Measurements from ENCODE around the gene ZNRD2. TPM values are rescaled to one million over a fixed set of nuclear protein-coding genes. Genes with fewer than 3 reads are reported as not detected.

The ZNRD2 gene
- total RNA-seq, 1 donor from 2014 or later: 37.0 TPM

DNA sequence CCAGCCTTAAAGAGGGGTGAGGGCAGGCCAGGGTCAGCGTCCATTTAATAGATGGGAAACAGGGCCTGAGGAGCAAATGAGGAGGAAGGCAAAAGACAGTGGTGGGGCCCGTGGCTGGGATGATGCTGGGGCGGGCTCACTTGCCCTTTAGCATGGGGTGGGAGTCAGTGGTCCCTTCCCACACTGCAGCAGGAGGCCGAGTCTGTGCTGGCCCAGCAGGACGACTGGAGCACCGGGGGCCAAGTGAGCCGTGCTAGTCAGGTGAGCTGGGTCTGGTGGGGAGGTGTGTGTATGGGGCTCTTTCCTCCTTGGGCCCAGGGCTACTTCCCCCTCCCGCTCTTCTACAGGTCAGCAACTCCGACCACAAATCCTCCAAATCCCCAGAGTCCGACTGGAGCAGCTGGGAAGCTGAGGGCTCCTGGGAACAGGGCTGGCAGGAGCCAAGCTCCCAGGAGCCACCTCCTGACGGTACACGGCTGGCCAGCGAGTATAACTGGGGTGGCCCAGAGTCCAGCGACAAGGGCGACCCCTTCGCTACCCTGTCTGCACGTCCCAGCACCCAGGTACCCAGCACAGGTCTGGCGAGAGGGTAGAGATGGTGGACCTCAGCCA, 32.6 kb upstream of the ZNRD2 start:
- intact Hi-C loops (cut with micrococcal nuclease): no loop called here

DNA sequence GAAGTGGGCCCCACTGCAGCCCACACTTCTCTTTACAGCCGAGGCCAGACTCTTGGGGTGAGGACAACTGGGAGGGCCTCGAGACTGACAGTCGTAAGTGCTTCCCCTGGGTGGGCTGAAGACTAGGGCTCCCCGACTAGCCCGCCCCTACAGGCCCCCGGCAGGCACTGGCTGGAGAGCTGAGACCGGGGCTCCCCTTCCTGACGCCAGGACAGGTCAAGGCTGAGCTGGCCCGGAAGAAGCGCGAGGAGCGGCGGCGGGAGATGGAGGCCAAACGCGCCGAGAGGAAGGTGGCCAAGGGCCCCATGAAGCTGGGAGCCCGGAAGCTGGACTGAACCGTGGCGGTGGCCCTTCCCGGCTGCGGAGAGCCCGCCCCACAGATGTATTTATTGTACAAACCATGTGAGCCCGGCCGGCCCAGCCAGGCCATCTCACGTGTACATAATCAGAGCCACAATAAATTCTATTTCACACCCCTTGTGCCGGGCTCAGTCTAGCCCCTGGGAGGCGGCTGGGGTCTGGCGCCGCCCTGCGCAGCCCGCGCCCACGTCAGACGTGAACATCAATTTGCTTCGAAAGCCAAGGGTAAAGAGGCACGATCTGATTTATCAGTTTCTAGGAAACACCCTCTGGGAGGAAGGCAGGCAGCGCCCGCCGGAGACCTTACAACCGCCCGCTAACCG, 31.9 kb upstream of the ZNRD2 start:
- intact Hi-C loops (cut with micrococcal nuclease): no loop called here

DNA sequence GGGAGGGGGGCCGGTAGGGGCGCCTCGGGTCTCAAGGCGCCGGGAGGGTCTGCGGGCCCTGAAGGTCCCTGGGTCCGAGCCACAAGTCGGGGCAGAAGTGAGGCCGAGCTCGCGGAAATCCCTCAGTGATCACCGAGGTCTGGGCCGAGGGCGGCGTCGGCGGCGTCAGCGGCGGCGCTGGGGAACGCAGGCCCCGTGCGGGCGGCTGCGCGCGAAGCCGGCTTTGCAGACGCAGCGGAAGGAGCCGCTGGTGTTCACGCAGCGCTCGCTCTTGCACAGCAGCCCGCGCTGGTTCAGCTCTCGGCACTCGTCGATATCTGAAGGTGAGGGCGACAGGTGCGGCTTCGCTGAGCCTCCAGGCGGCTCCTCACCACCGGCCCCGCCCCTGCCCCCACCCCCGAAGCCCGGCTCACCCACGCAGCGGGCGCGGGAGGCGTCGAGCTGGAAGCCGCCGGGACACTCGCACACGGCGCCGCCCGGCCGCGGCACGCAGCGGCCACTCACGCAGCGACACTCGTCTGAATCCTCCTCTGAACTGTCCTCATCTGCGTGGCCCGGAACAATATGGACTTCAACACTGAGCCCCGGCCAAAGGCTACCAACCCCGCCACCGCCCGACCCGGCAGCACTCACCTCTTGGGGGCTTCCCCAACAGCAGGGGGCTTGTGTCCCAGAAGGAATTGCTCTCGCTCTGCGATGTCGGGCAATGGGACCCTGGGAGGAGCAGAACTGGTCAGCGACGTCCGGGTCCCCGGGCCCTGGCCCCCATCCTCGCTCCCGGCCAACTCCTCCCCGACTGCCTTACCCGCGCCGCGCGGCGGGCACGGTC, 31.1 kb upstream of the ZNRD2 start:
- intact Hi-C loops (cut with micrococcal nuclease): no loop called here

DNA sequence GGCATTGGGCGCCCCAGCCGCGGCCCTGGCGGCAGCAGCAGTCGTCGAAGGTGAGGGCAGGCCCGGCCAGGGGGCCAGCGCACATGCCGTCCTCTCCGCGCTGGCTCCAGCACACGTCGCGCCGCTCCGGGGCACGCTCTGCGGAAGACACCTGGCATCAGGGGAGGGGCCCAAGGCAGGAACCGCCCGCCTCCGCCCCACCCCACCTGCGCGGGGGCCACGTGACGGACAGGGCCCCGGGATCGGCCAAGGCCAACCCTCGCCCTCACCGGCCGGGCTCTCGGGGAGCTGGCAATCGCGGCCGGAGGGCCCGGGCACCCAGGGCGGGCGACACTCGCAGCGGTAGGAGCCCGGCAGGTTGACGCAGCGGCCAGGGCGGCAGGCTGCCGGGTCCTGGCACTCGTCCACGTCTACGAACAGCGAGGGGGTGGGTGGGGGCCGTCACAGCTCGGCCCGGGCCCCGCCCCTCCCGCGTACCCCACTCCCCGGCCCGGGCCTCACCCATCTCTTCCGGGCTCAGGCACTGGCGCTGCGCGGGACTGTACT, 30.5 kb upstream of the ZNRD2 start:
- intact Hi-C loops (cut with micrococcal nuclease): loop anchor here (1.0 to 2.0 kb wide), 5 partner anchors 15 to 75 kb away; partner anchors contain the start of genes PCNX3, SCYL1 and ZNRD2

DNA sequence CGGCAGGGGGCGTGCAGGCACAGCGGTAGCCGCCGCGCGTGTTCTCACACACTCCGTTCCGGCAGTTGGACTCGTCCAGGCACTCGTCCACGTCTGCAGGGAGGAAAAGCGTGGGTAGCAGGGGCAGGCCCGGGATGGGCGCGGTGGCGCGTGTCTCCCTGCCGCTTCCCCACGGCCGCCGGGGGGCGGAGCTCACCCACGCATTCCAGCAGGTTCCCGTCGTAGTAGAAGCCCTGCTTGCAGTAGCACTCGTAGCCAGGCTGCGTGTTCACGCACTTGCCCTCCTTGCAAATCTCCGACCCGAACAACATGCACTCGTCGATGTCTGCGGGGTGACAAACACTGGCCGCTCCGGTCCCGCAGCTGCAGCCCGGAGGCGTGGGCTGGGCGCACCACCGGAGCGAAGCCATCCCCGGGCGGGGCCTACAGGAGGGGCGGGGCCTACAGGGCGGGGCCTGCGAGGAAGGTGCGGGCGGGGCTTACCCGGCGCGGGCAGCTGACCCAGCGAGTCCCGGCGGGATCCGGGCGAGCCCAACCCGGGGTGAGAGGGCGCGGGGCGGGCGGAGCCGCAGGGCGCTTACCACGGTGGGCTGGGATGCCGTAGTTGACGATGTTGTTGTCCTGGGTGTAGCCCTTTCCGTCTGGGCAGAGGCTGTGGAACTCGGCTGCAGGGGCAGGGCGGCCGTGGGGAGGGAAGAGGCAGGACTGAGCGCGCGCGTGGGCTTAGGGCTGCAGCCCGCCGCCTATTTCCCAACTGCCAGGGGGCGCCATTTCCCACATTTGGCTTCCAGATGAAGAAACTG, 29.8 kb upstream of the ZNRD2 start:
- intact Hi-C loops (cut with micrococcal nuclease): loop anchor here (1.0 to 2.0 kb wide), 5 partner anchors 14 to 75 kb away; partner anchors contain the start of genes PCNX3, SCYL1 and ZNRD2

DNA sequence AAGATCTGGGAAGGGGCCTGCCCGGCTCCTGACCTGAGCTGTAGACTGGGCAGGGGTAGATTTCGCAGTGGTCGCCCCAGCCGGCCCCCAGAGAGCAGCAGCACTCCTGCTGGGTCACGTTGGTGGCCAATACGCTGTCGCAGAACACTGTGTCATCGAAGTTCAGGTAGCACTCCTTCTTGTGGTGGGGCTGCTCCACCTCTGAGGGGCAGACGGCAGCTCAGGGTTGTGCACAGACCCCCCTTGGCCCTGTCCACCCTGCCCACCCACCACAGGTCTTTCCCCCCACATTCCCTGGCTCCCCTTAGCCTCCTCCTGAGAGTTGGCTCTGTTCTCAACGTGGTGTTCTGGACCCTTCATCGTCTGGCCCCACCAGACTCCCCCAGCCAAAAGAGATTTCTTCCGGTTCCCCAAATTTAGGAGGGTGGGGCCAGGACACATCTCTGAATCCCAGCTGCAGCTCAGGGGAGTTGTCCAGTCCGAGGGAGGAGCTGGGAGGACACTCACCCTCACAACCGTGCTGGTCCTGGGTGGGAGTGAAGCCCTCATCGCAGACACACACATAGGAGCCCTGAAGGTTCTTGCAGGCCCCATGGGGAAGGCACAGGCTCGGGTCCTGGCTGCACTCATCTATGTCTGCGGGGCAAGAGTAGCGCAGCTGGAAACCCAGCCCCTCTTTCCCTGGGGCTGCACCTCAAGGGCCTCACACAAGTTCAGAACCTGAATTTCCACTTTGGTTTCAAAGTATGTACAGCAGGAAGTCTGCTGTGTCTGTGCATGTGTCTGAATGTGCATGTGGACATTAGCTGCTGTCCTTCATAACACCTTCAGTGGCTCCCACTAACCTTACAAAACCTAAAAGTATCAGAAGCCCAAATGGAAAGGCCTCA, 28.9 kb upstream of the ZNRD2 start:
- intact Hi-C loops (cut with micrococcal nuclease): loop anchor here (2.0 kb wide), 2 partner anchors 13 to 17 kb away; partner anchors contain the start of gene SCYL1

DNA sequence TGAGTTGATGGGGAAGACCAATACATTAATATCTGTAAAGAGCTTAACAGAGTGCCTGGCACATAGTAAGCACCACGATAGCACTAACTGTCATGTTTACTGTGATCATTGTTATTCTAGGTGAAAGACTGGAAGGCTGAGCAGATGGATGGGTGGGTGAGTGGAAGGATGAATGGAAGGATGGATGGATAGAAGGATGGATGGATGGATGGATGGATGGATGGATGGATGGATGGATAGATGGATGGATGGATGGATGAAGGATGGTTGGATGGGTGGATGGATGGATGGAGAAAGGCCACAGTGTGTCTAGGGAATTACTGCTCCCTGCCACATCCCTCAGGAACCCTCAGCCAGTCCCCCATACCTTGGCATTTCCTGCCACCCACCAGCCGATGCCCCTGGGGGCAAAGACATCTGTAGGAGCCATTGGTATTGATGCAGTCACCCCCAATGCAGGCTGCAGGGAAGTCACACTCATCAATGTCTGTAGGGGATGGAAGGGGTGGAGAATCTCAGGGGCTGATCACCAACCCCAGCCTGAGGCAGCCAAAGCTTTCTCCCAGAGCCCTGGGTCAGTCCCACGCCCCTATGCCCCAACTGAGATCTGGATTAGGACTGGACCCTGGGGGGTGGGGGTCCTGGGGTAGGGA, 27.4 kb upstream of the ZNRD2 start:
- intact Hi-C loops (cut with micrococcal nuclease): no loop called here

DNA sequence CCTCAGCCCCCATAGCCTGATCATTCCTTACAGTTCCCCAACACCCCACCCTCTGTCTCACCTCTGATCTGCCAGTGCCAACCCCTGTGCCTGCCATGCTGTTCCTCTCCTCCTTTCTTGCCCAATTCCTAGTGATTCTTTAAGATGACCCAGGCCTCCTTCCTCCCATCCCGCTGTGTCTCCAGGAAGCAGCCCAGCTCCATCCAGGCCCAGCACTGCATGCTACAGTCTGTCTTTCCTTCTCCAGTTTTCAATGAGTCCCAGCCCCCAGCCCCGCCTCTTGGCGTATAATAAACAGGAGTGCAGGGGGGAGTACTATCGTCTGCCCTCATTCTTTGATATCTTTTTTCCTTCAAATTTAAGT, 24.4 kb upstream of the ZNRD2 start:
- intact Hi-C loops (cut with micrococcal nuclease): no loop called here

DNA sequence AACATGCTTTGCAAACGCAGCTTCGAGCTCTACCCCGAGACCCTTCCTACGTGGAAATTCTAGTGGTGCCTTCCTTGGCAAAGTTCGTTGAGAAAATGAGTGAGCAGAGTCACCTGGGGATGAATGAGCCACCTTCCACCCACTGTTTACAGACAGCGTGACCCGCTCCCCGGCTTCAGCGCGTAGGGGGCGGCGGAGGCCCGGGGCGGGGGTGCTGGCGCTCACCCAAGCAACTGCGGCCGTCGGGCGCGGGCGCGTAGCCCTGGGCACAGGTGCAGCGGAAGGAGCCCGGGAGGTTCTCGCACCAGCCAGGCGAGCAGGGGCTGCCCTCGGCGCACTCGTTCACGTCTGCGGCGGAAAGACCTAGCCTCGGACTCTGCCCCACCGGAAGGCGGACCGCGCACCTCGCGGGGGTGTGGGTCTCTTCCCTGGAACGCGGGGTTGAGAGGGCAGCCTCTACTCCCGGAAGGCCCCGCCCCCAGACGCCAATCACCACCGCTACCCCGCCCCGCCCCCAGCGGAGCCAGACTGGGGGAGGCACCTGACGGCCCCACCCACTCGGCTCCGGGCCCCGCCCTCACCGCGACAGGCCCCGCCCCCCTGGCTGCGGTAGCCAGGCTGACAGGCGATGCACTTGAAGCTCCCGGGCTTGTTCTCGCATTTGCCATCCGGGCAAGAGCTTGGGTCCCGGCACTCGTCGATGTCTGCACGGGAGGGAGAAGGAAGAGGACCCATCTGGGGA, 23.9 kb upstream of the ZNRD2 start:
- intact Hi-C loops (cut with micrococcal nuclease): no loop called here

DNA sequence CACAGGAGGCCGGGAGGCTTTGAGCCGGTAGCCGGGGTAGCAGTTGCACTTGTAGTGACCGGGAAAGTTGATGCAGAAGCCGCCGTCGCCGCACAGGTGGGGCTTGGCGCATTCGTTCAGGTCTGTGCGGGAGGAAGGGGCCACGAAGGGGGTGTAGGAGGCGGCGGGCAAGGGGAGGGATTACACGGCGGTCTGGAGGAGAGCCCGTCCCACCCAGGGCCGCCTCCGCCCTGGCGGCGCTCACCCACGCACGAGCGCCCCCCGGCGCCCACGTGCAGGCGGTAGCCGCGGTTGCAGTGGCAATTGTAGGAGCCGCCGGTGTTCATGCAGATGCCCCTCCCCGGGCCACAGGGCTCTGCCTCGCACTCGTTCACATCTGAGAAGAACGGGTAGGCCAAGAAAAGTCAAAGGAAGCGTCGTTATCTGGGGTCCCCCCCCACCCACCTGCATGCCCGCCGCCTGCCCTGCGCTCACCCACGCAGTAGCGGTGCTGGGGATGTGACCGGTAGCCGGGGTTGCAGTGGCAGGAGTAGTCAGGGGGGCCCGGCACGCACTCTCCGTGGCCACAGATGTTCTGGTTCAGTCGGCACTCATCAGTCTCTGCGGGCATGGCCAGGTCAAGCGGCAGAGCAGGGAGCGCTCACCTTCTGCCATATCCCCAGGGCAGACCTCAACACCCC, 22.7 kb upstream of the ZNRD2 start:
- intact Hi-C loops (cut with micrococcal nuclease): no loop called here

DNA sequence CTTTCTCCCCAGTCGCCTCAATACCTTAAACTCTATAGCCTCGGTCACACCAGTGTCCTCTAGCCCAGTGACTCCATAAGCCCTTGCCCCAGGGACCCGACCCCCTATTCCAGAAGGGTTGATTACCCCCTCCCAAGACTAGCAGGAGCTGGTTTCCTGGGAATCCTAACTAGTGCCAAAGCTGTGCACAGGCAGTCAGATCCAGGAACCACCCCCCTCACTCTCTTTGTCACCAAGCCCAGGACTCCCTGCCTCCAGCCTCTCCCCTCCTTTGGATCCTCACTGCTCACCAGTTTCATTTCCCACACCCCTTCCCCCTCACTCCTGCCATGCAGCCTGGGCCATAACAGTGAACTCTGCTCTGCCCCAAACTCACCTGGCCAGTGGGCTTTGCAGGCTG, 21.9 kb upstream of the ZNRD2 start:
- intact Hi-C loops (cut with micrococcal nuclease): no loop called here

DNA sequence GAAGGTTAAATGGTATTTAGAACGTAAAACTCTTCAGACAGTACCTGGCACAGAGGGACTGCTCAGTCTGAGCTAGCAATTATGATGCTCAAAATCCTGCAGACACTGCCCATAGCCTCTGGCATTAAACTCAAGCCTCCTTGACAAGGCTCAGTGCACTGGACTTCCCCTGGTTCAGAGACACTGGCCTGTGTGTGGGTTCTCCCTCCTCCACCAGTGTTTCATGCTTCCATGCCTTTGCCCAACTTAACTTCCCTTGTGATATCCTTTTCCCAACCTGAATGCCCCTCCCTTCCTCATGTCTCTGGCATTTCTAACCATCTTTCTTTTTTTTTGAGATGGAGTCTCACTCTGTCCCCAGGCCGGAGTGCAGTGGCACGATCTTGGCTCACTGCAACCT, 21.2 kb upstream of the ZNRD2 start:
- intact Hi-C loops (cut with micrococcal nuclease): no loop called here

DNA sequence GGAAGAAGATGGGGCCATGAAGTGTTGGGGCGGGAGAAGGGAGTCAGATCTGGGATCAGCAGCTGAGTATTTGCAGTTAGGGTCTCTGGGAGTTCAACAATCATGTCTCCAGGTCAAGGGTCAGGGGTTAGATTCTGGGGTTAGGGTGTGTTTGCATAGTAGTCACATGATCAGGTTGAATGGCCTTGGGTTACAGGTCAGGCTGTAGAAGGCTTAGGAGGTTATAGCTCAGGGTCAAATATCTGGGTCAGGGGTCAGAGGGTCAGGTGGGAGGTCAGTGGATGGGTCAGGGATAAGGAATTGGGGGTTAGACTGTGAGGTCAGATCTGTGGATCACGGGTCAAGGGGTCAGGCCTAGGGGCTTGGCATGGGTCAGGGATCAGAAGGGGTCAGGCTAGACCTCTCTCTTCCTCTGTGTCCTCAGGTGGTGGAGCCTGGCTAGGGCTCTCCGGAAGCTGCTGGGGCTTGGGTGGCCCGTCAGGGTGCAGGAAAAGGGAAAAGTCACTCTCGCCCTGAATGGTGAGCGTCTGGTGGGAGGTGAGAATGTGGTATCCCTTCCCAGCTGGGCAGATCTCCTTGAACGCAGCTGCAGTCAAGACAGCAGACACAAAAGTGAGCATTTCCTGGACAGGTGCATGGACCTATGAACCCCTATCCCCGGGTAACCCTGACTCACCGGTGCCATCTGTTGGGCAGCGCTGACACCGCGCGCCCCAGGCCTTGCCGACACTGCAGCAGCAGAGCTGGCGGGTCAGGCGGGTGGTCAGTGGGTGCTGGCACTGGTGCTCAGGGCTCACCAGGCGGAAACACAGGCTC, 18.5 kb upstream of the ZNRD2 start:
- intact Hi-C loops (cut with micrococcal nuclease): loop anchor here (2.0 kb wide), 1 partner anchor 19 kb away; the partner anchor contains the start of gene ZNRD2

DNA sequence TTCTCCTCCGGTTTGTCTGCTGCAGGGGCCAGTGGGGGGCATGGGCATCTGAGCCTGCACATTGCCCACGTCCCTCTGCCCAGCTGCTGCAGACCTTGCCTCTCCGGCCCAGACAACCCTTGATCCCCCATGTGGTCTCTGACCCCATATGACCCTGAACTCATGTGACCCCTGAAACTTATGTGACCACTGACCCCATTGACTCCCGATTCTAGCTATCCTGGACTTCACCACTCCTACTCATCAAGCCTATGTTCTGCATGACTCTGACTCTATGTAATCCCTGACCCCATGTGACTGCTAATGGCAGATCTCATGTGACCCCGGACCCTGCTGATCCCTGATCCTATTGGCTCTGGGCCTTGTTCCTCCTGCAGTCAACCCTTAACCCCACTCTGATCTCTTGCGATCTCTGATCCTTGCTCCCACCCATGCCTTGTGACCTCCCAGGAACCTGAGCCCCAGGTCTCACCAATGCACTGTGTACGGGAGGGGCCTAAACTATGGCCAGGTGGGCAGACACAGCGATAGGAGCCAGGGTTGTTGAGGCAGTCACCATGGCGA, 17.8 kb upstream of the ZNRD2 start:
- intact Hi-C loops (cut with micrococcal nuclease): loop anchor here (2.0 kb wide), 1 partner anchor 18 kb away; the partner anchor contains the start of gene ZNRD2

DNA sequence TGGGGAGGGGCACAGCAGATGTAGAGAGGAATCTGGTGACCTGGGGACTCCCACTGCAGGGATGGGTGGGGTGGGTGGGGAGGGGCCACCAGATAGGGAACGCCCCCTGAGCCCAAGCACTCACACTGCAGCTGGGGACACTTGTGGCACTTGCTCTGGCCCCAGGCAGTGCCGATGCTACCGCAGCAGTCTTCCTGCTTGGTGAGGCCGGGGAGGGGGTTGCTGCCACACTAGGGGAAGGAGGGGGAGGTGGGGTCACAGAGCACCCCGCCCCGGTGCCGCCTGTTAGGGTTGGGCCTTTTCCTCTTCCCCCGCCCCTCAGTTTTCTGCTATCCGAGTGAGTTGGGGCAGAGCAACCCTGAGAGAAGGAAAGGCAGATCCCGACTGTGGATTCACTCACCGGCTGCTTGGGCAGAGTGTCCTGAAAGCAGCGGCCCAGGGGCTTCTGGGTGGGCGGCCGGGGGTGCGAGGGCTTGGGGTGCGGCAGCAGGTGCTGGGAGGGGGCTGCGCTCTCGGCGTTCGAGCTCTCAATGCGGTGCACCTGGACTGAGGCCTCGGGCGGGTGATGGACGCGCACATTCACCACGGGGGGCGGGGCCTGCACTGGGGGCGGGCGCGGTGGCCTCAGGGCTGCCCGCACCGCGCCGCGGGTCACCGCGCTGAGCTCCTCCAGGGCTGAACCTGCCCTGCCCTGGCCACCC, 16.8 kb upstream of the ZNRD2 start:
- intact Hi-C loops (cut with micrococcal nuclease): loop anchor here (2.0 kb wide), 2 partner anchors 13 to 17 kb away; partner anchors contain the start of gene ZNRD2
